ENCODE data around the gene USP9Y.

GRCh38 chrY:12678111-12678510 is 22.9 kb upstream of the USP9Y start:
- no peak for TF ChIP-seq CTCF (IDR thresholded peaks at IDR 0.05; ENCODE audit: insufficient read depth, low read length)
- TF ChIP-seq GABPA (IDR thresholded peaks at IDR 0.05; ENCODE audit: low read depth), result no peak
- no peak for TF ChIP-seq POLR2AphosphoS5 (IDR thresholded peaks at IDR 0.05; ENCODE audit: low read depth)
- no peak for TF ChIP-seq REST (IDR thresholded peaks at IDR 0.05; ENCODE audit: insufficient replicate concordance, low read depth)
